KG1 (cell line): Measurements from ENCODE around the gene YJU2.
"Not testable (repeated sequence)": the region's sequence is repeated elsewhere in the genome, so short reads cannot be mapped to it uniquely, and the experiment has no call there.

ENCODE experiments used
- DNase-seq: peaks from one replicate; lab custom pipeline; 2025; lab: John Stamatoyannopoulos, UW

YJU2 gene

GRCh38 chr19:4267901-4268815, 21.3 kb downstream of the YJU2 start:
- DNase-seq, result no peak

DNA sequence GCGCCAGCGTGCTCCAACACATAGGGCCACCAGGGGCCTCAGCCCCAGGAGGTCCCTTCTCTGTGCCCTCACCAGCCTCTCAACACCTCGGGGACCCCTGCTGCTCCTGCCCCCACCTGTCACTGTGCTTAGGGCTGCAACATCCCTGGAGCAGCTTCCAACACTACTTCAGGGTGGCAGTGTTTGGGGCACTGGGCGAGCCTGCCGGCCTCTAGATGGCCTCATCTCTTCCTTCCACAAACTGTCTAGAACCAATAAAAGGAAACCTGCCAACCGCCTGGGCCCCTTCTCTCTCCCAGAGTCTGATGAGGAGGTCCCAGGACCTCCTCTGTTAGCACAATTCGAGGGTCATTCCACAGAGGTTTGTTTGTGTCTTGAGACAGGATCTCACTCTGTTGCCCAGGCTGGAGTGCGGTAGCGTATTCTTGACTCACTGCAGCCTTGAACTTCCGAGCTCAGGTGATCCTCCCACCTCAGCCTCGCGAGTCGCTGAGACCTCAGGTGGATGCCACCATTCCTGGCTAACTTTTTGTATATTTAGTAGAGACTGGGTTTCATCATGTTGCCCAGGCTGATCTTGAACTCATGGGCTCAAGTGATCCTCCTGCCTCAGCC, 22.0 kb downstream of the YJU2 start:
- no peak for DNase-seq

DNA sequence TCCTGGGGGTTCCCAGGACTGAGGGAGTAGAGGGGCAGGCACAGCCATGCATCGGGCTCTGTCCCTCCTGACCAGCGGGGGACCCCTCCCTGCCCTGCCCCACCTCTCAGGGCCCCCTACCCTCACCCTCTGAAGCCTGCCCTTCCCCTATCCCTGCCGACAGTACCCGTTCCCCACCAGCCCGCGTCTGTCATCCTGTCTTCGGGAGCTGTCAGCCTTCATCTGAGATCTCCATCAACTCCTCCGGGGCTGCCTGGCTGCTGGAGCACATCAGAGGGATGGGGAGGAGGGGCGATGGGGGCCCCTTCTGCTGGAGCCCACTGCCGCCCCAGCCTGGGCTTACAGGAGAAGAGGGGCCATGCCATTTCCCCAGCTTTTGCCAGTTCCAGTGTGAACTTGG, 26.0 kb downstream of the YJU2 start:
- no peak for DNase-seq

GRCh38 chr19:4274321-4274686, 27.4 kb downstream of the YJU2 start:
- not testable (repeated sequence) for DNase-seq

- no peak for DNase-seq
Measured at GRCh38 chr19:4277191-4277696, 30.4 kb downstream of the YJU2 start.

- no peak for DNase-seq
Measured at GRCh38 chr19:4278010-4278409, 31.1 kb downstream of the YJU2 start.

- no peak for DNase-seq
Measured at GRCh38 chr19:4278419-4279266, 31.8 kb downstream of the YJU2 start, which contains the start of gene SHD. Gene SHD (plus strand): TSS chr19:4279266. CDS start chr19:4280064, 798 bp downstream.

DNA sequence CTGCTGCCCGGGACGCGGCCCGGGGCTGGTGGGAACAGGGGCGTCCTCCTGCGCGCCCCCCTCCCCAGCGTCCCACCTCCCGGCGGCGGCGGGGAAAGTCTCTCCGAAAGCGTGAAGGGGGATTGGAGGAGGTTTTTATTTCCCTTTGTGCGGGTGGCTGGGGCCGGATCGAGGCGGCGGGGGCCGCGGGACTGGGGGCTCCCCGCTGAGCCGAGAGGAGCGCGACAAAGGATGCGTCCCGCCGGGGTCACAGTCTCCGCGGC, 32.3 kb downstream of the YJU2 start:
- DNase-seq, result no peak

DNA sequence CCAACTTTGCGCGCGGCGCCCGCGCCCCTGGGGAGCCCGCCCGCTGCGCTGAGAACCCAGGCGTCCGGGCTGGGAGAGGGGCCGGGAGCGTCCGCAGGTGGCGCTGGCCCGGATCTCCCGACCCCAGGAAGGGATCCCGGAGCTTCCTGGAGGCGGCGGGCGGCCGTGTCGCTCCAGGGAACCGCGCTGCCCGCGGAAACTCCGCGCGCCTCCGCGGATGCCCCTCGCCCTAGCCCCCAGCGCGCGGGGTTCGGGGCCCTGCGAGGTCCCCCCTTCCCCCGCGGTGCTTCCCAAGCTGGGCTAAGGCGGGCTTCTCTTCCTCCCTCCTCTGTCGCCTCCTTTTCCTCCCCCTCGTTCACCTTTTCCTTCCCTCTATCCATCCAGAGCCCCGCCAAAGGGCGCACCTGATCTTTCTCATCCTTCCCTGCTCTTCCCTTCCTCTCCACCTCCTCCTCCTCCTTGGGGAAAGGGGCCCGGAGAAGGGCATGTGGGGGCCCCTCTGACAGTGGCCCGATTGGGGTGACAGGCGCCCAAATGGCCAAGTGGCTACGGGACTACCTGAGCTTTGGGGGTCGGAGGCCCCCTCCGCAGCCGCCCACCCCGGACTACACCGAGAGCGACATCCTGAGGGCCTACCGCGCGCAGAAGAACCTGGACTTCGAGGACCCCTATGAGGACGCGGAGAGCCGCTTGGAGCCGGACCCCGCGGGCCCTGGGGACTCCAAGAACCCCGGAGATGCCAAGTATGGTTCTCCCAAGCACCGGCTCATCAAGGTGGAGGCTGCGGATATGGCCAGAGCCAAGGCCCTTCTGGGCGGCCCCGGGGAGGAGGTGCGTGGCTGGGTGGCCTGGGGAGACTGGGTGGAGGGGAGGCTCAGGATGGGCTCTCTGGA, 32.9 kb downstream of the YJU2 start:
- no peak for DNase-seq

DNA sequence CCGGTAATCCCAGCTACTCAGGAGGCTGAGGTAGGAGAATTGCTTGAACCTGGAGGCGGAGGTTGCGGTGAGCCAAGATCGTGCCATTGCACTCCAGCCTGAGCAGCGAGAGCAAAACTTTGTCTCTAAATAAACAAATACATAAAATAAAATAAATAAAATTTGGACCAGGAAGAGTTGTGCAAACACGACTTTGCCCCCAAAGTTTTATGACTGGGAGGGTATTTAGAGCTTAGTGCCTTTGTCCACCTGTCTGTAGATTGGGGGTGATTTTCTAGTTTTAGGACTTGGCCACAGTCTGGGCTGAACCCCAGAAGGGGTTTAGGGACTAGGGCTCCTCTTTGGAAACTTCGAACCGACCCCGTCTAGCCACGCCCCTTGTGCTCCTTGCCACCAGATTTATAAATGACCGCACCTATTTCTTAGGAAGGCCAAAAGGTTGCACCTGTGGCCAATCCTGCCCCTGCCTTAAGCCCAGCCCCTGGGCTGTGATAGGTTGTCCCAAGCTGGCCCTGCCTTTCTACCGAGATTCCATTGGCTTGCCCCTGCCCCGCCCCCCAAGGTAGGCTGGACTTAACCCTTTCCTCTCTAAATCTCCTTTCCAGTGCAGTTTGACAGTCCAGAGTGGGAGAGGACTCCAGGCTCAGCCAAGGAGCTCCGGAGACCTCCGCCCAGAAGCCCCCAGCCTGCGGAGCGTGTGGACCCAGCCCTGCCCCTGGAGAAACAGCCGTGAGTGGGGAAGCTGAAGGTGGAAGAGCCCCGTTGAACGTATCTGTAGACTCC, 37.5 kb downstream of the YJU2 start:
- no peak for DNase-seq

- no peak for DNase-seq
Measured at GRCh38 chr19:4284974-4285373, 38.1 kb downstream of the YJU2 start.

GRCh38 chr19:4286141-4286540, 39.3 kb downstream of the YJU2 start:
- not testable (repeated sequence) for DNase-seq

DNA sequence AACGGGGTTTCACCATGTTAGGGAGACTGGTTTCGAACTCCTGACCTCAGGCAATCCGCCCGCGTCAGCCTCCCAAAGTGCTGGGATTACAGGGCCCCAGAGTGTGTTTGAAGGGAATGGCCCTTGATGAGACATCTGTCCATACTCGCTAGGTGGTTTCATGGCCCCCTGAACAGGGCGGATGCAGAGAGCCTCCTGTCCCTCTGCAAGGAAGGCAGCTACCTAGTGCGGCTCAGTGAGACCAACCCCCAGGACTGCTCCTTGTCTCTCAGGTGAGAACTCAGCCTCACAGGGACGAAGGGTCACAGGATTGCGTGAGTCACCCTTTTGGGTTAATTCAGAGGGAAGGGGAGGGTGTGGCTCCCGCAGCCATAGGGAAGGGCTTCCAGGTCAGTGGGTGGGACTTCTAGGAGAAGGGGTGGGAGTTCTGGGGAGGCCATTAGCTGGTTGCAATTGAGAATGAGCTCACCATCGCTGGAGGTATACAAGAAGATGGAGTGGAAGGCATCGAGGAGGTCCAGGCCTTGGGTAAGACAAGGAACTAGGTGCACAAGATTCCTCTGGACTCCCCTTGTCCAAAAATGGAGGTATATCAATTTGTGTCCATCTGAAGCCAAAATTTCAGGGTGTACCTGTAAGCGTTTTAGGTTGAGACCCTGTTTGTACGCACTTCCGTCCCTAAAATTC, 41.4 kb downstream of the YJU2 start:
- no peak for DNase-seq

DNA sequence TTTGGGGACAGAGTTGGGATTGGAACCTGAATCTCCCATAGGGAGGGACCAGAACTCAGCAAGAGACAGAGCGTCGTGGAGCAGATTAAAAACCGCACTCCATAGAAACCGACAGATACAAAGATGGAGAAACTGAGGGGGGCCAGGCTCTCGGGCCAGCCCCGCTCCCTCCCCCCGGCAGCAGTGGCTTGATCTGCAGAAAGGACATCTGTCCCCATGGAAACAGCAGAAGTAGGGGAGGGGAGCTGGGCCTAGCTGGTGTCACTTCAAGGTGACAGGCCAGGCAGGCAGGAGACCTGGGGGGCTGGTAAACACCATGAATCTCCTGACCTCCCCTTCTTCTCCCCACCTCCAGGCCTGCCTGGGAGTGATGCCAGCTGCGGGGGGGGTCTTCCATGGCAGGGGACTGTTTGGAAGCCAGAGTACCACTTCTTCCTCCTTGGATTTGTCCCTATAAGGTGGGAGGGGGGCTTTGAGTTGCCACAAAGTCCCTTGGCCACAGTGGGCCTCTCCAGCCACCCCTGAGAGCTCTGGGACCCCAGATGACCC, 44.4 kb downstream of the YJU2 start:
- DNase-seq, result no peak

DNA sequence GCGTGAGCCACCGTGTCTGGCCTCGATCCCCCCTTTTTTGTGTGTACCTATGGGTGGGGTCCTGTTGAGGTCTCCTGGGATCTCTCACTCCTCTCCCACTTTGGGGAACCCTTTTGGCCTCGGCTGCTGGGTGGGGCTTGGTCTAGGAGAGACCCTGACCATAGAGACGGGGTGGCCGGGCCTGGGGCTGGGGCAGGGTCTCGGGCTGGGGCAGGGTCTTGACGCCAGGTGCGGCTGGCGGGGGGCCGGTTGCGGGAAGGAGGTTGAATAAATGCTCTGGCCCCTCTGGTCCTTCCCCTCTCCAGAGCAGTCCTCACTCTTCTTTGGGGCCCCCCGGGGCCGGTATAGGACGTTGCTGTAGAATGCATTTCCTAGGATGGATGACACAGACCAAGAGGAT, 45.6 kb downstream of the YJU2 start:
- no peak for DNase-seq

GRCh38 chr19:4294389-4294788, 47.5 kb downstream of the YJU2 start:
- no peak for DNase-seq

DNA sequence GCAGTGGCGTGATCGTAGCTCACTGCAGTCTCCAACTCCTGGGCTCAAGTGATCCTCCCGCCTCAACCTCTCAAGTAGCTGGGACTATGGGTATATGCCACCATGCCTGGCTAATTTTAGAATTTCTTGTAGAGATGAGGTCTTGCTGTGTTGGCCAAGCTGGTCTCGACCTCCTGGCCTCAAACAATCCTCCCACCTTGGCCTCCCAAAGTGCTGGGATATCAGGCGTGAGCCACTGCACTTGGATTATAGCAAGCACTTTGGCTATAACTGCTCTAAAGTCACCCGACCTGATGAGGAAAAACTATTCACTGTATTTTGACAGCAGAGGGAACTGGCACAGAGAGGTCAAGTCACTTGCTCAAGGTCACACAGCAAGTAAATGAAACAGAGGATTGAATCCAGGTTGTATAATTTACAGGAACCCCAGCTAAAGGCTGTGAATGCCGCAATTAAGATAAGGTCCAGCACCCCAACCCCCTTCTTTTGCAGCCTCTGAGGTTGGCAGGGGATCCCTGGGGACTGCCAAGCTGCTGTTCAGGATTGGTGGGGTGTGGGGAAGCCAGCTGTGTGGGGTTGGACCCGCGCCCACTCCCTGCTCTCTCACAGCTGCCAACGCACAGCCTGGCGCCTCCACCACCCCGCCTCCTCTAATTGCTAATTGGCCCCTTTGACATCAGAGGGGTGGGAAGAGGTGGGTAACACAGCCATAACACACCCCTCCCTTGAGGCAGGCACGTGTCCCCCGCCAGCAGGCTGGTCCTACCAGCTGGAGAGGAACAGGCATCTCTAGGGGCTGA, 49.3 kb downstream of the YJU2 start:
- no peak for DNase-seq

GRCh38 chr19:4297901-4298809, 51.3 kb downstream of the YJU2 start:
- DNase-seq, result no peak
